ENCODE data around the gene PLCG1.

PLCG1 gene

GRCh38 chr20:41140226-41141133 is 3.1 kb downstream of the PLCG1 start:
- TF ChIP-seq POLR2AphosphoS5 (IDR thresholded peaks at IDR 0.05; ENCODE audit: low read depth, low read length) (no peak), POU2F2 (IDR thresholded peaks at IDR 0.05; ENCODE audit: low read depth, low read length) (no peak), SPI1 (IDR thresholded peaks at IDR 0.05; ENCODE audit: low read depth, low read length) (no peak)
- FAIRE-seq (no peak), DNase-seq (ENCODE audit: insufficient read length, low spot score) (no peak)

GRCh38 chr20:41141153-41141815 is 3.9 kb downstream of the PLCG1 start:
- DNase-seq (ENCODE audit: insufficient read length, low spot score) (no peak), FAIRE-seq (peak; percentile 91)
- TF ChIP-seq POLR2AphosphoS5 (IDR thresholded peaks at IDR 0.05; ENCODE audit: low read depth, low read length) (no peak), SPI1 (IDR thresholded peaks at IDR 0.05; ENCODE audit: low read depth, low read length) (peak; percentile 77)

- FAIRE-seq (no peak), DNase-seq (ENCODE audit: insufficient read length, low spot score) (no peak)
- TF ChIP-seq POLR2A (IDR thresholded peaks at IDR 0.05; ENCODE audit: low read depth, low read length) (no peak), POU2F2 (IDR thresholded peaks at IDR 0.05; ENCODE audit: low read depth, low read length) (no peak), SPI1 (IDR thresholded peaks at IDR 0.05; ENCODE audit: low read depth, low read length) (no peak), PAX5 (IDR thresholded peaks at IDR 0.05; ENCODE audit: insufficient read depth, low read length, severe bottlenecking) (no peak), POLR2AphosphoS5 (IDR thresholded peaks at IDR 0.05; ENCODE audit: low read depth, low read length) (no peak), TAF1 (IDR thresholded peaks at IDR 0.05; ENCODE audit: low read depth, low read length) (no peak)
These were observed 4.9 kb downstream of the PLCG1 start for GRCh38 chr20:41142245-41142644.

GRCh38 chr20:41142919-41143318 is 5.6 kb downstream of the PLCG1 start:
- TF ChIP-seq SPI1 (IDR thresholded peaks at IDR 0.05; ENCODE audit: low read depth, low read length) (peak; percentile 88), POLR2A (IDR thresholded peaks at IDR 0.05; ENCODE audit: low read depth, low read length) (no peak)
- FAIRE-seq (peak; percentile 75), DNase-seq (ENCODE audit: insufficient read length, low spot score) (no peak)

GRCh38 chr20:41143354-41143753 is 6.0 kb downstream of the PLCG1 start:
- FAIRE-seq, result peak; percentile 28
- TF ChIP-seq POU2F2 (IDR thresholded peaks at IDR 0.05; ENCODE audit: low read depth, low read length) (no peak), TAF1 (IDR thresholded peaks at IDR 0.05; ENCODE audit: low read depth, low read length) (no peak), PAX5 (IDR thresholded peaks at IDR 0.05; ENCODE audit: insufficient read depth, low read length, severe bottlenecking) (no peak), SPI1 (IDR thresholded peaks at IDR 0.05; ENCODE audit: low read depth, low read length) (no peak), POLR2AphosphoS5 (IDR thresholded peaks at IDR 0.05; ENCODE audit: low read depth, low read length) (no peak), POLR2A (IDR thresholded peaks at IDR 0.05; ENCODE audit: low read depth, low read length) (no peak)
- no peak for DNase-seq (ENCODE audit: insufficient read length, low spot score)

- FAIRE-seq, result no peak
- DNase-seq (ENCODE audit: insufficient read length, low spot score), result no peak
- no peak for TF ChIP-seq POLR2A (IDR thresholded peaks at IDR 0.05; ENCODE audit: low read depth, low read length)
- no peak for TF ChIP-seq TAF1 (IDR thresholded peaks at IDR 0.05; ENCODE audit: low read depth, low read length)
- no peak for TF ChIP-seq POLR2AphosphoS5 (IDR thresholded peaks at IDR 0.05; ENCODE audit: low read depth, low read length)
- TF ChIP-seq PAX5 (IDR thresholded peaks at IDR 0.05; ENCODE audit: insufficient read depth, low read length, severe bottlenecking), result no peak
- no peak for TF ChIP-seq SPI1 (IDR thresholded peaks at IDR 0.05; ENCODE audit: low read depth, low read length)
- TF ChIP-seq POU2F2 (IDR thresholded peaks at IDR 0.05; ENCODE audit: low read depth, low read length), result no peak
These were observed 8.0 kb downstream of the PLCG1 start for GRCh38 chr20:41145317-41145716.

GRCh38 chr20:41145821-41146620 is 8.7 kb downstream of the PLCG1 start:
- no peak for DNase-seq (ENCODE audit: insufficient read length, low spot score)
- TF ChIP-seq SPI1 (IDR thresholded peaks at IDR 0.05; ENCODE audit: low read depth, low read length) (no peak), POLR2AphosphoS5 (IDR thresholded peaks at IDR 0.05; ENCODE audit: low read depth, low read length) (no peak), POU2F2 (IDR thresholded peaks at IDR 0.05; ENCODE audit: low read depth, low read length) (no peak)

GRCh38 chr20:41147767-41148191 is 10.4 kb downstream of the PLCG1 start:
- no peak for TF ChIP-seq POLR2A (IDR thresholded peaks at IDR 0.05; ENCODE audit: low read depth, low read length)
- TF ChIP-seq SPI1 (IDR thresholded peaks at IDR 0.05; ENCODE audit: low read depth, low read length), result no peak
- no peak for TF ChIP-seq PAX5 (IDR thresholded peaks at IDR 0.05; ENCODE audit: insufficient read depth, low read length, severe bottlenecking)
- no peak for TF ChIP-seq POLR2AphosphoS5 (IDR thresholded peaks at IDR 0.05; ENCODE audit: low read depth, low read length)
- TF ChIP-seq TAF1 (IDR thresholded peaks at IDR 0.05; ENCODE audit: low read depth, low read length), result no peak
- no peak for TF ChIP-seq POU2F2 (IDR thresholded peaks at IDR 0.05; ENCODE audit: low read depth, low read length)
- FAIRE-seq, result no peak
- no peak for DNase-seq (ENCODE audit: insufficient read length, low spot score)

More at GRCh38 chr20:41145821-41146620, 8.7 kb downstream of the PLCG1 start:
- no peak for FAIRE-seq

GRCh38 chr20:41148942-41149341 is 11.6 kb downstream of the PLCG1 start:
- DNase-seq (ENCODE audit: insufficient read length, low spot score), result no peak
- FAIRE-seq, result no peak
- no peak for TF ChIP-seq POU2F2 (IDR thresholded peaks at IDR 0.05; ENCODE audit: low read depth, low read length)
- no peak for TF ChIP-seq POLR2AphosphoS5 (IDR thresholded peaks at IDR 0.05; ENCODE audit: low read depth, low read length)
- no peak for TF ChIP-seq POLR2A (IDR thresholded peaks at IDR 0.05; ENCODE audit: low read depth, low read length)
- no peak for TF ChIP-seq PAX5 (IDR thresholded peaks at IDR 0.05; ENCODE audit: insufficient read depth, low read length, severe bottlenecking)
- no peak for TF ChIP-seq TAF1 (IDR thresholded peaks at IDR 0.05; ENCODE audit: low read depth, low read length)
- TF ChIP-seq SPI1 (IDR thresholded peaks at IDR 0.05; ENCODE audit: low read depth, low read length), result no peak

All from GM12891 (cell line).